Esophagus squamous epithelium (tissue), 5 donors: ENCODE data around the gene RNF10. TPM values are rescaled to one million over a fixed set of nuclear protein-coding genes. Genes with fewer than 3 reads are reported as not detected.

ENCODE experiments used
- DNase-seq: peaks from one replicate; lab custom pipeline; 2025; lab: John Stamatoyannopoulos, UW
- H3K27ac ChIP-seq, 4 donors: fragments of 200-600 bp; sonication (generic); one replicate each; pipeline ENCODE4 v1.5.1; 2016 to 2019; ENCODE audit warnings: mild to moderate bottlenecking in 1 of 4
- H3K27me3 ChIP-seq, 4 donors: fragments of 200-600 bp; sonication (generic); 1 replicate in 3 of 4; 2 replicates in 1 of 4; pipeline versions ENCODE4 v1.5.1 to v1.6.0; 2017 to 2021; ENCODE audit warnings: antibody characterized with exemption in 1 of 4
- H3K36me3 ChIP-seq, 3 donors: fragments of 200-600 bp; sonication (generic); one replicate each; pipeline ENCODE4 v1.5.1; 2016 to 2019
- H3K4me1 ChIP-seq, 3 donors: fragments of 200-600 bp; sonication (generic); one replicate each; pipeline ENCODE4 v1.5.1; 2017 to 2019
- H3K4me3 ChIP-seq, 4 donors: fragments of 200-600 bp; sonication (generic); 1 replicate in 3 of 4; 2 replicates in 1 of 4; pipeline ENCODE4 v1.5.1; 2016 to 2019; ENCODE audit warnings: mild to moderate bottlenecking in 2 of 4, moderate library complexity in 1 of 4
- H3K9me3 ChIP-seq, 3 donors: fragments of 200-600 bp; sonication (generic); one replicate each; pipeline ENCODE4 v1.5.1; 2016 to 2019
- CTCF ChIP-seq, 6 experiments: fragments of 450-650 bp in 4 of 6; fragments of 200-600 bp in 2 of 6; sonication (generic) in 2 of 6; IDR thresholded peaks; one replicate each; pipeline ENCODE4 v1.5.1; 2016 to 2019; ENCODE audit warnings: antibody characterized with exemption in 6 of 6, mild to moderate bottlenecking in 4 of 6, moderate library complexity in 4 of 6
- POLR2A ChIP-seq, 4 donors: fragments of 450-650 bp; IDR thresholded peaks; one replicate each; pipeline ENCODE4 v1.6.1; 2017; ENCODE audit warnings: antibody characterized with exemption in 4 of 4, mild to moderate bottlenecking in 4 of 4, moderate library complexity in 3 of 4
- WGBS, 2 donors: methylation state at CpG; one replicate each; pipeline ENCODE4 v1.1.5; 2018; 5-methylcytosine and 5-hydroxymethylcytosine counted together
- intact Hi-C: fragments of 100-400 bp; cut with DNase I; formaldehyde crosslinking; loops from one replicate; pipeline ENCODE4 v1.15.0; 2022
- total RNA-seq, 4 donors: library from RNA; depleted of rRNA; stranded (reverse); fragments of >200 nt; gene quantifications; one replicate each; pipeline ENCODE4 v1.1.0, GENCODE V29; 2016
- donor health status: DM: yes; HTN: yes; CAD: no.

The RNF10 gene
- total RNA-seq, 4 donors from 2014 or later = 93.9 to 163 (median 120) TPM

DNA sequence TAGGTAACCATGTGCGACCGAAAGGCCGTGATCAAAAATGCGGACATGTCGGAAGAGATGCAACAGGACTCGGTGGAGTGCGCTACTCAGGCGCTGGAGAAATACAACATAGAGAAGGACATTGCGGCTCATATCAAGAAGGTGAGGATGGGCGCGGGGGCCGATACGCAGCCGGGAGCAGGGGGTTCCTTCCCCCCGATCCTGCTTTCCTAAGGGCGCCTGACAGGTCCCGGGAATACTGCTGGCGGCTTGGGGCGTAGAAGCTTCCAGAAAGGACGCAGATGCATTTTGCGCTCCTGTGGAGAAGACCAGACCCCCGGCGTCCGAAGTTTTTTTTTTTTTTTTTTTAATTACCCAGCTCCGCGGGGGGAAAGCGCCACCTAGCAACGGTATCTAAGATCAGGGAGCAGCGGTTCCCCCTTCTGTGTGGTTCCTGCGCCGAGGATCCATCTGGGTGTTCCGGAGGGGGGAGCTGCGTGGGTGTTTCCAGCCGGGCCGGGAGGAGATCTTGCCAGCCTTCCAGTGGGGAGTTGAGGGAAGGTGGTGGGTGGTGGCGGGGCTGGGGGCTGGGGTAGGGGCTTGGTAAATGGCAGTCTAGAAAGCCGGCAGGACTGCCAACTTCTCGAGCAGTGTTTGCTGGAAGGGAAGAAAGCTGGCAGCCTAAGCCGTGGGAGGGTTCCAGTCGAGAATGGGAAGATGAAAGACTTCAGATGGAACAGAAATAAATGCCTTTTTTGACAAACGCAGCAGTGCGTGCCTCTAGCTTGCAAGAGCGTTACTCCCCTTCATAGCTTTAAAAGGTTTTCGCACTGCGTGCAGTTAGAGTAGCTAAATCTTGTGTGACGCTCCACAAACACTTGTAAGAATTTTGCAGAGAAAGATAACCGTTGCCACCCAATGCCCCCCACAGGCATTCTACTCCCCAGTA lies 37.5 kb upstream of the RNF10 start:
- Histone ChIP-seq H3K27me3 (no peaks in the 10 kb centered on the region), H3K4me3 (peak overlapping the region; percentile 82 to 99 (median 90)), H3K27ac (peak overlapping the region; percentile 89 to 95 (median 94)), H3K36me3 (peaks cover 0 to 40% (median 10%) of the 10 kb centered on the region in 3 donors), H3K9me3 (no peaks in the 10 kb centered on the region), H3K4me1 (peaks cover 8 to 36% (median 22%) of the 10 kb centered on the region in 3 donors)
- 1% methylated on average over 25 to 33 of the region's 47 CpGs for WGBS, 2 donors
- no peak for DNase-seq
- intact Hi-C loops = no loop called here
- TF ChIP-seq POLR2A (IDR thresholded peaks at IDR 0.05) (no peak), CTCF (IDR thresholded peaks at IDR 0.05) (peak in 1 of 6 experiments; percentile 15)

DNA sequence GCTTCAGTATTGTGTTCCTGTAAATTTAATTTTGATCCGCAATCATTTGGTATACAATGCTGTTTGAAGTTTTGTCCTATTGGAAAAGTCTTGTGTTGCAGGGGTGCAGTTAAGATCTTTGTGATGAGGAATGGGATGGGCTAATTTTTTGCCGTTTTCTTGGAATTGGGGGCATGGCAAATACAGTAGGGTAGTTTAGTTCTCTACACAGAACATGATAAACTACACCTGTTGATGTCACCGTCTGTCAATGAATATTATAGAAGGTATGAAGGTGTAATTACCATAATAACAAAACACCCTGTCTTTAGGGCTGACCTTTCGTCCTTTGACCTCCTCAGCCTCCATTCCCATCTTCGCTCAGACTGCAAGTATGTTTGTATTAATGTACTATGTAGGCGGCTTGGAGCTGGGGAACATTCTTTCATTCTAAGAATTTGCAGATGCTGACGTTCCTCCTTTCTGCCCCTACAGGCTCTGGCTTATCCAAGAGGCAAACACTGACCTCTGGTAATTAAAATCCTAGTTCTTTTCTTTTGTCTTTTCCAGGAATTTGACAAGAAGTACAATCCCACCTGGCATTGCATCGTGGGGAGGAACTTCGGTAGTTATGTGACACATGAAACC lies 36.5 kb upstream of the RNF10 start:
- WGBS, 2 donors = 16 to 20% methylated on average over 9 of the region's 9 CpGs
- TF ChIP-seq POLR2A (IDR thresholded peaks at IDR 0.05) (no peak), CTCF (IDR thresholded peaks at IDR 0.05) (no peak)
- intact Hi-C loops = no loop called here

GRCh38 chr12:120498870-120499515 lies 35.2 kb upstream of the RNF10 start:
- peak overlapping the region in 1 of 4 donors; percentile 95 for H3K27ac ChIP-seq
- no peak for DNase-seq
- no peaks in the 10 kb centered on the region for H3K27me3 ChIP-seq
- no peaks in the 10 kb centered on the region for H3K9me3 ChIP-seq
- no peak overlapping the region for H3K4me3 ChIP-seq
- TF ChIP-seq CTCF (IDR thresholded peaks at IDR 0.05) (no peak), POLR2A (IDR thresholded peaks at IDR 0.05) (no peak)
- WGBS, 2 donors = 83 to 91% methylated on average over 3 of the region's 3 CpGs
- intact Hi-C loops = no loop called here
- peaks cover 5 to 54% (median 10%) of the 10 kb centered on the region in 3 donors for H3K36me3 ChIP-seq
- H3K4me1 ChIP-seq = peaks cover 8 to 36% (median 22%) of the 10 kb centered on the region in 3 donors

More for the DNA sequence above, 36.5 kb upstream of the RNF10 start:
- no peaks in the 10 kb centered on the region for H3K27me3 ChIP-seq
- H3K4me3 ChIP-seq = peak overlapping the region; percentile 82 to 99 (median 90)
- H3K27ac ChIP-seq = peak overlapping the region; percentile 89 to 95 (median 94)
- H3K4me1 ChIP-seq = peaks cover 8 to 36% (median 22%) of the 10 kb centered on the region in 3 donors
- H3K36me3 ChIP-seq = peaks cover 0 to 41% (median 10%) of the 10 kb centered on the region in 3 donors
- no peak for DNase-seq
- no peaks in the 10 kb centered on the region for H3K9me3 ChIP-seq

GRCh38 chr12:120500581-120500980 lies 33.6 kb upstream of the RNF10 start:
- TF ChIP-seq POLR2A (IDR thresholded peaks at IDR 0.05) (no peak), CTCF (IDR thresholded peaks at IDR 0.05) (no peak)
- intact Hi-C loops = no loop called here
- Histone ChIP-seq H3K4me1 (peaks cover 8 to 22% (median 14%) of the 10 kb centered on the region in 3 donors), H3K4me3 (no peak overlapping the region), H3K36me3 (peaks cover 5 to 70% (median 10%) of the 10 kb centered on the region in 3 donors), H3K27ac (peak overlapping the region in 1 of 4 donors; percentile 7), H3K9me3 (no peaks in the 10 kb centered on the region), H3K27me3 (no peaks in the 10 kb centered on the region)
- no peak for DNase-seq
- WGBS, 2 donors = 86 to 100% methylated on average over 1 of the region's 1 CpG
